SKM-1 treated with dmso at 0.1 percent for 144 hours (cell line): ENCODE results near the gene DHRS4L2.
"Not testable (repeated sequence)": the region's sequence is repeated elsewhere in the genome, so short reads cannot be mapped to it uniquely, and the experiment has no call there.

Experiments used
- DNase-seq: peaks from one replicate; lab custom pipeline; 2025; ENCODE audit not compliant: unreplicated experiment; lab: John Stamatoyannopoulos, UW

The DHRS4L2 gene

DNA sequence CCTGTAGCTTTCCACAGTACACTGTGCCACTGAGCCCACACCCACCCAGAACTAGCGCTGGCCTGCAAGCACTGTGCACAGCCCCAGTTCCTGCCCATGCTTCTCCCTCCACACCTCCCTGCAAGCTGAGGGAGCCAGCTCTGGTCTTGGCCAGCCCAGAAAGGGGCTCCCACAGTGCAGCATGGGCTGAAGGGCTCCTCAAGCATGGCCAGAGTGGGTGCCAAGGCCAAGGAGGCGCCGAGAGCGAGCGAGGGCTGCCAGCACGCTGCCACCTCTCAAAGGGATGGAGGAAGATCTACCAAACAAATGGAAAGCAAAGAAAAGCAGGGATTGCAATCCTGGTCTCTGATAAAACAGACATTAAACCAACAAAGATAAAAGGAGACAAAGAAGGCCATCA lies 27.0 kb downstream of the DHRS4L2 start:
- DNase-seq = not testable (repeated sequence)

GRCh38 chr14:24018978-24019377 lies 30.2 kb downstream of the DHRS4L2 start:
- DNase-seq = not testable (repeated sequence)

DNA sequence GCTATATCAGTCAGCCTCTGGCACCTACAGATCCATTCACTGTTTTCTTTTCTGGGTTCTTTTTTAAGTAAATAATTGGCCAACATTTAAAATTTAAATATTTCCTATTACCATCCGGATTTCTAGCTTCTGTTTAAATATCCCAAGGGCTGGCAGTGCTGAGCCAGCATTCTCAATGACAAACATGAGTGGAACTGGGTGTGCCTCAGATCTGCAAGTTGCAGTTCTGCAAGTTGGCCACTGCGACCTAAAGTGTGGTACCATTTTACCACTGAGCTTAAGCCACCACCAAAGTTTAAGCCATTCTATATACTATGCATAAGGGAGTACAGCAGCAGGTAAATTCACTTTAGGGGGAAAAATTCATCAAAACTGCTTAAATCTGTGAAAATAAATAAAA lies 31.2 kb downstream of the DHRS4L2 start:
- not testable (repeated sequence) for DNase-seq

DNA sequence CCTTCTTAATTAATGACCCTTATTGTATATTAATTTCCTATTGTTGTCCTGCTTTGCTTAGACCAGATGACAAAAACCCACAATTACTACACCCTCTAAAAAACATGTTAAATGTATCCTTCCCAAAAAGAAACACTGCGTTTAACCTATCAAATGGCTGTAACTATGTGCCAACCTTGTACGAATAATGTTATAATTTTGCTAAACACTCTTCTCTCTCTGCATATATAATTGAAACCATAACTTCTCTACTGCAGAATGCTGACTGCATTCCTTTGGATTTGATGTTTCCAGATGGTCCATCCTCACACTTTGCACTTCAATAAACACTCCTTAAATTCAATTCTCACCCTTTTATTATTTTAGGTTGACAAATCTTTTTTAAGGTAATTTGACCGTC lies 31.8 kb downstream of the DHRS4L2 start:
- DNase-seq = not testable (repeated sequence)

- not testable (repeated sequence) for DNase-seq
These were observed 36.2 kb downstream of the DHRS4L2 start for GRCh38 chr14:24024939-24025418.

DNA sequence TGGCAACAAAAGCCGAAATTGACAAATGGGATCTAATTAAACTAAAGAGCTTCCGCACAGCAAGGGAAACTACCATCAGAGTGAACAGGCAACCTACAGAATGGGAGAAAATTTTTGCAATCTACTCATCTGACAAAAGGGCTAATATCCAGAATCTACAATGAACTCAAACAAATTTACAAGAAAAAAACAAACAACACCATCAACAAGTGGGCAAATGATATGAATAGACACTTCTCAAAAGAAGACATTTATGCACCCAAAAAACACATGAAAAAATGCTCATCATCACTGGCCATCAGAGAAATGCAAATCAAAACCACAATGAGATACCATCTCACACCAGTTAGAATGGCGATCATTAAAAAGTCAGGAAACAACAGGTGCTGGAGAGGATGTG lies 41.0 kb downstream of the DHRS4L2 start:
- DNase-seq = not testable (repeated sequence)

GRCh38 chr14:24031331-24031730 lies 42.6 kb downstream of the DHRS4L2 start:
- not testable (repeated sequence) for DNase-seq

GRCh38 chr14:24032727-24033418 lies 44.1 kb downstream of the DHRS4L2 start:
- DNase-seq = no peak

- not testable (repeated sequence) for DNase-seq
These were observed 47.0 kb downstream of the DHRS4L2 start for GRCh38 chr14:24035769-24036168.

GRCh38 chr14:24036169-24036962 lies 47.6 kb downstream of the DHRS4L2 start:
- DNase-seq = no peak

DNA sequence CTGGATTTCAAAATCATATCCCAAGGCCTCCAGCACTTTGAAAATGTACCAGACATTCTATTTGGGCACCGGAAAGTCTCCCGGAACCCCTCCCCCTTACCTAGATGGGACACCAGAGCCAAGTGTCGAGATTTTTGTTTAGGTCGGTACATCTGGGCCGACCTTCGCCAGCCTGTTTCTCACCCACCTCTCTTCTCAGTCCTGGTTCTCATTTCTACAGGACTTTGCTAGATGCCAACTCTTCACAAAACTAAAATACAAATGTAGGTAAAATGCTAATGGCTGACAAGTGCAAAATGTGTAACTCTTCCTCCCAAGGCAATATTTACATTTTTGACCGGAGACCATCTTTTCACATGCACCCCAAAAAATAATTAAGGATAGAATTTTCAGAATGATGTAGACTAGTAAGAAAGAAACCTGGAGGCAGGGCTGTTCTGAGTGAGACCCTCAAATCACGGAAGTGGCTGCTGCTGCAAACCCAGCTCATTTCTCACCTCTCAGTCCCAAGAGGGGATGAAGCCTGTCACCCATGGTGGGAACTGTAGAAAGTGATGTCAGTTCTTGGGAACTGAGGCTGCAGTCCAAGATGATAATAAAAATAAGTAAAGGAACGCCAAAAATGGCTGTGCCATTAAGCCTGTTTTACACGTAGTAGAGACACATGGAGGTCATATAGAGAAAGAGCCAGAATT lies 48.4 kb downstream of the DHRS4L2 start:
- DNase-seq = not testable (repeated sequence)

DNA sequence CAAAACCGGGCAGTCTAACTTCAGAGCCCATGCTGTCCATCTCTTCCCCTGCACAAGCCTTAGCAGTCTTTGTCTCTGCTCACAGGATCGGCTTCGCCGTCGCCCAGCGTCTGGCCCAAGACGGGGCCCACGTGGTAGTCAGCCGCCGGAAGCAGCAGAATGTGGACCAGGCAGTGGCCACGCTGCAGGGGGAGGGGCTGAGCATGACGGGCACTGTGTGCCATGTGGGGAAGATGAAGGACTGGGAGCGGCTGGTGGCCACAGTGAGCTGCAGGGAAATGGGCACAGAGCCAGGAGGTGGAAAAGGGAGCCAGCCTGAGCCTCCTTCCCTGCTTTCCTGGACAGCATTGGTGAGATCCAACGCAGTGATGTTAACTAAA lies 48.9 kb downstream of the DHRS4L2 start:
- DNase-seq = no peak

DNA sequence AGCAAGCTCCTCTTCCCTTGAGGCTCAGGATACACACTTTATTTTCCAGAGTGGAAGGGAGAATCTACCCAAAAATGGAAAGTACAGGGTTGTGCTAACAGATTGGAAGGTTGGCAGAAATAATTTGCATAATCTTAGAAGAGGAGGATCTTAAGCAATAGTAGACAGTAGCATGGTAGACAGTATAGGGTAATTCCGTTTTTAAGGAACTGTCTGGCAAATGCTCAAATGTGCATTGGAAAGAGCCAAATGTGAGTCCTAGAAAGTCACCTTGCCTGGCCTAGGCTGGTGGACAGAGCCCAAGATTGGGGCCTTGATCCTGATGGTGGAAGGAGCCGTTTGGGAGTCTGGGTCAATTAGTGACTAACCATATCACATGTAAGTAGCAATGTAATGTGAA lies 50.0 kb downstream of the DHRS4L2 start:
- DNase-seq = no peak

DNA sequence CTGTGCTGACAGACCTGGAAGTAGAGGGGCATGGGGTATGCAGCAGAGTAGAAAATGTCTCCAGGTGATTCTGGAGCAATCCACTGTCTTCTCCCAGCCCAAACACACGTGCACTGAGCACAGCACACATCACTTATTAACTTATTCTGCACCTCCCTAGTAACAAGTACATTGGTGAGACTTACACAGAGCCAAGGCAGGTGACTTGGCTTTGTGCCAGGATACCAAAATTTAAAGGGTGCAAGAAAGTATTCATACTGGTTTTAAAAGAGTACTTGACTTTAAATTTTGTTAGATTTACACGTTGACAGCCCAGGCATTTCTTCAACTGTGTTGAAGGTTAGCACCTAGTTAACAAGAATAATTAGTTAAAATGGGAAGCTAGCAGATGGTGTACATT lies 52.0 kb downstream of the DHRS4L2 start:
- DNase-seq = no peak

DNA sequence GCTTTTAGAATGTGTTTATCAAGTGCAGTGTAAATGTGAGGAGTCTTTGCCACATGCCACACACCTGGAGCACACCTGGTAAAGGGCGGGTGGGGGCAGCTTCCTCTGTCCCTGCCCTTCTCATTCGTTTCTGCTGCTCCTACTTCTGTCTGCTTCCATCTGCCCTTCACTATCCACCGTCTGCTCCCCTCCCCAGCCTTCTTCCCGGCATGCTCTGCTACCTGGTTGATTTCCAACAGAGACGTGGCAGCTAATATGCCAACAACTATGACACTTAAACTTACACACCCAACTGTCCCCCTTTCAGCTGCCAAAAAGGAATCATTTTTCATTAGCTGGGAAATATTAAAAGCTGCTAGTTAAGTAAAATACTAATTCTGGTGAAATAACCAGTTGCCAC lies 54.0 kb downstream of the DHRS4L2 start:
- no peak for DNase-seq

DNA sequence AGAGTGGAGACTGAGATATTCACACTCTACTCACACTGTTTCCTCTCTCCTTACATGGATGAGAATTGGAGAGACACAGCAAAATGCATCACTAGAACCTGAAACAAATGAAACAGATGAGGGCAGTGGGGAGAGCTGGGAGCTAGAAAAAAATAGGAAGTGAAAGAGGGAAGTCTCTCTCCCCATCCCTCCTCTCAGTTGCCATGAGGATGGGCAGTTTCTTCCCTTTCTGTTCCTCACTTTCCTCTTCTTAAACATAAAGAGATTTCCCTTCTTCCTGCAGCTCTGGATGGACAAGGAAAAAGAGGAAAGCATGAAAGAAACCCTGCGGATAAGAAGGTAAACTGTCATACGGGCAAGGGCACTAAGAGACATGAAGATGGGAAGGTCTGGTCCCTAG lies 60.3 kb downstream of the DHRS4L2 start:
- DNase-seq = not testable (repeated sequence)

- not testable (repeated sequence) for DNase-seq
These were observed 62.0 kb downstream of the DHRS4L2 start for GRCh38 chr14:24050753-24051152.

- DNase-seq = no peak
These were observed 62.6 kb downstream of the DHRS4L2 start for GRCh38 chr14:24051176-24051788.

DNA sequence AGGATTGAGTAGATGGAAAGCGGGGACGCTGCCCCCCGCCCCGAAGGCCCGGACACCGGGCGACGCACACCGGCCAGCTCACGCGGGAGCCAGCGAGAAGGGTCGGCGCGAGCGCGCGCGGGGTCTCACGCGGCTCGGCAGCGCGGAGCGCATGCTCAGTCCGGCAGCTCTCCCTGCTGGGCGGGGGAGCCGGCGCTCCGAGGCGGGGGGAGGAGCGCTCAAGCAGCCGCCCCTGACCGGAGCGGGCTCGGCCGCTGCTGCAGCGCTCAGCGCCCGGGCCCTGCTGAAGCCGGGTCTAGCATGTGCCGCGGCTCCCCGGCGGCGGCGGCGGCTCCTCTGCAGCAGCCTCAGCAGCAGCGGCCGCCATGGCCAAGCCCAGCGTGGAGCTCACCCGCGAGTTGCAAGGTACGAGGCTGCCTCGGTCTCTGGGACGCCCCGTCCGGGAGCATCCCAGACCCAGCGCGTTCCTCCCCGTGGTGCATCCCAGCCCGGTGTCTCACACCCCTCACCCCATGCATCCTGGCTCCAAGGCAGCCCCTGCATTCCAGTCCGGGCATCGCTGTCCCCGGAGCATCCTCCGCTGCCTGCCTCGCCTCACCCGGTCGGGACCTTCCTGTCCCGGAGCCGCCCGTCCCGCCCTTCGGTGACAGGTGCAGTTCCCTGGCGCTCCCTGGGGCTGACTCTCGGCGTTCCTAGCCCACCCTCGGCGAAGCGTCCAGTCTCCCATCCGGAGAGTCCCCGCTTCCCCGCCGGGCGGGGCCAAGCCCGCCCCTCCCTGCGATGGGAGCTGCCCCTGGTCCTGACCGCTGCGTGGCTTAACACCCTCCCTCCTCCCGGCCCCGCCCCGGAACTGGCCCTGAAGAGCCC lies 63.3 kb downstream of the DHRS4L2 start, which contains the start of gene CARMIL3:
CARMIL3 (plus strand) TSS at position 221 of the 867 bp plus-strand sequence; CDS start at position 366, 145 bp downstream.
- no peak for DNase-seq
